Activated CD4-positive, CD25-positive, alpha-beta regulatory T cell (primary cell): ENCODE data around the gene AGBL5.
"Not testable (repeated sequence)": the region's sequence is repeated elsewhere in the genome, so short reads cannot be mapped to it uniquely, and the experiment has no call there.

ENCODE experiments used
- DNase-seq, 4 experiments: peaks; one replicate each; lab custom pipeline; 2025; lab: John Stamatoyannopoulos, UW

The AGBL5 gene

DNA sequence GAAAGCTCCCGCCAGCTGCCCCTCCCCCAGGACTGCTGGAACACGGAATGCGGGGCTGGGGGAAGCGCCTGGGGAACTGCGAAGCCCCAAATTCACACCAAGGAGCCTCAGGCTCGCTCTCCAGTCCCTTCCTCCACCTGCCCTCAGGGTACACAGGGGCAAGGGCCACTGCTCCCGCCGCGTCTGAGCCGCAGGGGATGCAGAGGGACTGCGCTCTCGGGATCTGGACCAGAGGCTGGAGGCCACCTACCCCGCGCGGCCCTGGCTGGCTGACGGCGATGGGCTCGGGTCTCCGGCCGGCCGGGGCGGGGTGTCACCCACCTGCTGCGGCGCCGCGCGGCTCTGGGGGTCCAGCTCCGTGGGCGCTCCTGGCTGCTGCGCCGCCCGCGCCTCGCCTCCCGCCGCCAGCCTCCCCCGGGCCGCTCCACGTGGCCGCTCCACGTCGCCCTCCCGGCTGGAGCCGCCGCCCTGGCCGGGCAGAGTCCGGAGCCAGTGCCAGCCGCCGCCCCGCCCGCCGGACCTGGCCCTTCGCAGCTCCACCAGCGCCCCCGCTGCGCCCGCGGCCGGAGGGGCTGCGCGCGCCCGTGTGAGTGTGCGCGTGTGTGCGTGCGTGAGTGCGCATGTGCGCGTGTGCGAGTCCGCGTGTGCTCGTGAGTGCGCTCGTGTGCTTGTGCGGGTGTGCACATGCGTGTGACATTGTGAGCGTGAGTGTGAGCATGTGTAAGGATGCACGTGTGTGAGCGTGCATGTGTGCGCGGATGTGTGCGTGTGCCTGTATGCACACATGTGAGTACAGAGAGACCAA, 67.3 kb downstream of the AGBL5 start, which contains the start of gene CGREF1:
Gene CGREF1, minus strand, starts transcription at position 604 of the 805 bp plus-strand sequence. CDS start 14,762 bp downstream, outside the sequence.
- no peak for DNase-seq

DNA sequence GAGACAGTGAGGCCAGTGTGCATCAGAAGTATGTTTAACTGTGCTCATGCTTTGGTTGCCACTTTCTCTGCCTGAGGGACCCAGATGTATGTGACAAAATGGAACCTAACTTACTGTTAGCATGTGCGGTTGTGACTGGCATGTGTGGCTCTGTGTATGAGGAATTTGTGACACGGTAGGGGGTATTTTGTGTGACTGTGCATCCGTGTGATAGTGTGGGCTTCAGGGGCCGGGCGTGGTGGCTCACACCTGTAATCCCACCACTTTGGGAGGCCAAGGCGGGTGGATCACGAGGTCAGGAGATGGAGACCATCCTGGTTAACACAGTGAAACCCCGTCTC, 67.8 kb downstream of the AGBL5 start:
- not testable (repeated sequence) for DNase-seq
